OCI-LY1 (cell line): ENCODE results near the gene FAM168A.

Experiments
- EZH2 ChIP-seq: fragments of 200-600 bp; sonication (generic), shearing (Covaris generic); IDR thresholded peaks from 2 replicates; pipeline ENCODE4 v1.8.0; 2017; ENCODE audit warnings: borderline replicate concordance, mixed run types, mild to moderate bottlenecking, antibody characterized with exemption, low read length, moderate library complexity, mixed read lengths
- TF ChIP-seq, protein P1 (sequence below): fragments of 200-600 bp; sonication (generic), shearing (Covaris generic); IDR thresholded peaks from 2 replicates; pipeline ENCODE4 v1.5.1; 2017; ENCODE audit warnings: mild to moderate bottlenecking, antibody characterized with exemption, low read length, moderate library complexity, mixed read lengths

DNA sequence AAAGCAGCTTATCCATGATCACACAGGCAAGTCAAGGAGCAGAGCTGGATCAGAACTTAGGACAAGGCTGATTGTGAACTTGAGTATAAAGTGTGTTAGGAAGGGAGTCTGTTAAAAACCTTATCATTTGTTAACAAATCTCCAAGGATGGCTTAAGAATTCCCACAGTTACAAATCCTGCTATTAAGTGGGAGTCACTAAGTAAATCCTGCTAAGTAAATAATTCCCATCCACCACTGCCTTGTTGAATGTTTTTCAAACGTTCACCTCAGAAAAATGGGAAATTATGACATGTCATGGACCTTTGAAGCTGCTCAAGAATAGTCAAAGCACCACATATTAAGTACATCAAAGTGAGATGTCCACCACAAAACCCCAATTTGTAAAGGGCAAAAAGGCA lies 88.7 kb downstream of the FAM168A start:
- TF ChIP-seq, protein P1, sequence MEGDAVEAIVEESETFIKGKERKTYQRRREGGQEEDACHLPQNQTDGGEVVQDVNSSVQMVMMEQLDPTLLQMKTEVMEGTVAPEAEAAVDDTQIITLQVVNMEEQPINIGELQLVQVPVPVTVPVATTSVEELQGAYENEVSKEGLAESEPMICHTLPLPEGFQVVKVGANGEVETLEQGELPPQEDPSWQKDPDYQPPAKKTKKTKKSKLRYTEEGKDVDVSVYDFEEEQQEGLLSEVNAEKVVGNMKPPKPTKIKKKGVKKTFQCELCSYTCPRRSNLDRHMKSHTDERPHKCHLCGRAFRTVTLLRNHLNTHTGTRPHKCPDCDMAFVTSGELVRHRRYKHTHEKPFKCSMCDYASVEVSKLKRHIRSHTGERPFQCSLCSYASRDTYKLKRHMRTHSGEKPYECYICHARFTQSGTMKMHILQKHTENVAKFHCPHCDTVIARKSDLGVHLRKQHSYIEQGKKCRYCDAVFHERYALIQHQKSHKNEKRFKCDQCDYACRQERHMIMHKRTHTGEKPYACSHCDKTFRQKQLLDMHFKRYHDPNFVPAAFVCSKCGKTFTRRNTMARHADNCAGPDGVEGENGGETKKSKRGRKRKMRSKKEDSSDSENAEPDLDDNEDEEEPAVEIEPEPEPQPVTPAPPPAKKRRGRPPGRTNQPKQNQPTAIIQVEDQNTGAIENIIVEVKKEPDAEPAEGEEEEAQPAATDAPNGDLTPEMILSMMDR: no peak
- no peak for TF ChIP-seq EZH2
